DOHH2 (cell line): ENCODE measurements around the gene LDLRAD4.
"Not testable (repeated sequence)": the region's sequence is repeated elsewhere in the genome, so short reads cannot be mapped to it uniquely, and the experiment has no call there.

Experiments used
- CTCF ChIP-seq: fragments of 200-600 bp; sonication (generic); IDR thresholded peaks from one replicate; pipeline ENCODE4 v1.5.1; 2014; ENCODE audit warnings: antibody characterized with exemption, mild to moderate bottlenecking, low read depth, low read length; ENCODE audit not compliant: poor library complexity, severe bottlenecking
- EZH2phosphoT487 ChIP-seq: fragments of 200-600 bp; sonication (generic); IDR thresholded peaks from 2 replicates; pipeline ENCODE4 v1.6.1; 2017; ENCODE audit warnings: borderline replicate concordance, mild to moderate bottlenecking, antibody characterized with exemption, low read length, moderate library complexity, mixed read lengths

DNA sequence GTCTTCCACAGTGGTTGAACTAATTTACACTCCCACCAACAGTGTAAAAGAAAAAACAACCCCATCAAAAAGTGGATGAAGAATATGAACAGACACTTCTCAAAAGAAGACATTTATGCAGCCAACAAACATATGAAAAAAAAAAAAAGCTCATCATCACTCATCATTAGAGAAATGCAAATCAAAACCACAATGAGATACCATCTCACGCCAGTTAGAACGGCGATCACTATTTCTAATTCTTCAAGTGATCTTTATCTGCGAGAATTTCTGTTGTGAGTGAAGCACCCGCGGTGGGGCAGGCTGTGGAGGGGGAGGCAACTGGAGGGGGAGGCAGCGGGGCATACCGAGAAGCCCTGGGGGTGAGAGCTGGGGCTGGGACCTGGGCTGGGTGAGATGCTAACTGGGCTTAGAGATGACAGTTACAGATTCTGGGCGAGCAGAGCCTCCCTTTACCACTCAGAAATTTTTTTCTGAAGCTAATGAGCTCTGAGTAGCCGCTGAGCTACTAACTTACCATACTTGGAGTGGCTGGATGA lies 389.5 kb downstream of the LDLRAD4 start:
- not testable (repeated sequence) for TF ChIP-seq CTCF, EZH2phosphoT487
